Measurements from ENCODE around the gene FGGY. TPM values are rescaled to one million over a fixed set of nuclear protein-coding genes. Genes with fewer than 3 reads are reported as not detected.
"Not testable (repeated sequence)": the region's sequence is repeated elsewhere in the genome, so short reads cannot be mapped to it uniquely, and the experiment has no call there.

FGGY gene
- total and polyA plus RNA-seq, 5 experiments from 2014 or later: 5.7 to 11.1 (median 6.4) TPM

- Mint-ChIP-seq H3K27me3 (no peaks in the 10 kb centered on the region), H3K4me1 (peaks cover 0 to 9% (median 6%) of the 10 kb centered on the region in 4 donors), H3K4me3 (no peak overlapping the region), H3K27ac (peak overlapping the region in 1 of 10 donors; percentile 47), H3K36me3 (peaks cover 0 to 2% (median 0%) of the 10 kb centered on the region in 3 donors), H3K9me3 (no peaks in the 10 kb centered on the region)
- POLR2A ChIA-PET: no interaction called here
- DNase-seq (no peak), ATAC-seq (no peak)
Measured at GRCh38 chr1:59544615-59545293, 247.9 kb downstream of the FGGY start.

GRCh38 chr1:59545830-59546229 is 248.9 kb downstream of the FGGY start:
- H3K4me3 Mint-ChIP-seq: no peak overlapping the region
- DNase-seq (no peak), ATAC-seq (no peak)
- no peaks in the 10 kb centered on the region for H3K27me3 Mint-ChIP-seq
- H3K4me1 Mint-ChIP-seq: peaks cover 0 to 9% (median 6%) of the 10 kb centered on the region in 4 donors
- H3K9me3 Mint-ChIP-seq: no peaks in the 10 kb centered on the region
- POLR2A ChIA-PET: no interaction called here
- peaks cover 0 to 2% (median 0%) of the 10 kb centered on the region in 3 donors for H3K36me3 Mint-ChIP-seq
- no peak overlapping the region for H3K27ac Mint-ChIP-seq

- peaks cover 0 to 8% (median 3%) of the 10 kb centered on the region in 4 donors for H3K4me1 Mint-ChIP-seq
- ATAC-seq: no peak
- no peak overlapping the region for H3K4me3 Mint-ChIP-seq
- peaks cover under 1 to 6% (median 6%) of the 10 kb centered on the region in 3 donors for H3K36me3 Mint-ChIP-seq
- H3K27ac Mint-ChIP-seq: no peak overlapping the region
- H3K27me3 Mint-ChIP-seq: no peaks in the 10 kb centered on the region
- no peaks in the 10 kb centered on the region for H3K9me3 Mint-ChIP-seq
- POLR2A ChIA-PET: no interaction called here
- no peak for DNase-seq
Measured at GRCh38 chr1:59549066-59549837, 252.4 kb downstream of the FGGY start.

- H3K27ac Mint-ChIP-seq: no peak overlapping the region
- H3K9me3 Mint-ChIP-seq: peaks cover 0 to 2% (median 0%) of the 10 kb centered on the region in 9 donors
- peaks cover 7 to 12% (median 12%) of the 10 kb centered on the region in 3 donors for H3K36me3 Mint-ChIP-seq
- peaks cover 0 to 1% (median 0%) of the 10 kb centered on the region in 4 donors for H3K4me1 Mint-ChIP-seq
- no peak for ATAC-seq
- DNase-seq: no peak
- no peaks in the 10 kb centered on the region for H3K27me3 Mint-ChIP-seq
- H3K4me3 Mint-ChIP-seq: no peak overlapping the region
- POLR2A ChIA-PET: no interaction called here
Measured at GRCh38 chr1:59549903-59550302, 253.0 kb downstream of the FGGY start.

- H3K4me3 Mint-ChIP-seq: no peak overlapping the region
Measured at GRCh38 chr1:59552007-59552406, 255.1 kb downstream of the FGGY start.

GRCh38 chr1:59553371-59553770 is 256.5 kb downstream of the FGGY start:
- POLR2A ChIA-PET: no interaction called here

More at GRCh38 chr1:59552007-59552406, 255.1 kb downstream of the FGGY start:
- Mint-ChIP-seq H3K36me3 (peaks cover 14 to 31% (median 31%) of the 10 kb centered on the region in 3 donors), H3K9me3 (peaks cover 0 to 7% (median 5%) of the 10 kb centered on the region in 9 donors), H3K4me1 (no peaks in the 10 kb centered on the region), H3K27me3 (no peaks in the 10 kb centered on the region), H3K27ac (peak overlapping the region in 1 of 10 donors; percentile 29)
- DNase-seq (no peak), ATAC-seq (no peak)
- POLR2A ChIA-PET: no interaction called here

GRCh38 chr1:59554011-59554663 is 257.2 kb downstream of the FGGY start:
- H3K9me3 Mint-ChIP-seq: peaks cover 0 to 28% (median 20%) of the 10 kb centered on the region in 9 donors

More at GRCh38 chr1:59553371-59553770, 256.5 kb downstream of the FGGY start:
- DNase-seq (no peak), ATAC-seq (no peak)
- Mint-ChIP-seq H3K9me3 (peaks cover 0 to 21% (median 15%) of the 10 kb centered on the region in 9 donors), H3K27me3 (no peaks in the 10 kb centered on the region), H3K4me3 (no peak overlapping the region), H3K4me1 (no peaks in the 10 kb centered on the region), H3K36me3 (peaks cover 27 to 42% (median 42%) of the 10 kb centered on the region in 3 donors), H3K27ac (no peak overlapping the region)

GRCh38 chr1:59554752-59555151 is 257.9 kb downstream of the FGGY start:
- no peak overlapping the region for H3K27ac Mint-ChIP-seq
- POLR2A ChIA-PET: no interaction called here
- H3K36me3 Mint-ChIP-seq: peaks cover 34 to 54% (median 42%) of the 10 kb centered on the region in 3 donors
- H3K4me1 Mint-ChIP-seq: peaks cover 0 to under 1% (median 0%) of the 10 kb centered on the region in 4 donors
- H3K9me3 Mint-ChIP-seq: peaks cover 0 to 33% (median 22%) of the 10 kb centered on the region in 9 donors
- DNase-seq (no peak), ATAC-seq (no peak)
- no peaks in the 10 kb centered on the region for H3K27me3 Mint-ChIP-seq
- H3K4me3 Mint-ChIP-seq: no peak overlapping the region

More at GRCh38 chr1:59554011-59554663, 257.2 kb downstream of the FGGY start:
- POLR2A ChIA-PET: no interaction called here
- no peak overlapping the region for H3K4me3 Mint-ChIP-seq
- no peak for DNase-seq
- H3K27me3 Mint-ChIP-seq: no peaks in the 10 kb centered on the region
- H3K27ac Mint-ChIP-seq: no peak overlapping the region
- H3K4me1 Mint-ChIP-seq: no peaks in the 10 kb centered on the region
- ATAC-seq: no peak
- H3K36me3 Mint-ChIP-seq: peaks cover 34 to 50% (median 42%) of the 10 kb centered on the region in 3 donors

- H3K27ac Mint-ChIP-seq: no peak overlapping the region
- H3K36me3 Mint-ChIP-seq: peaks cover 34 to 54% (median 42%) of the 10 kb centered on the region in 3 donors
- H3K27me3 Mint-ChIP-seq: no peaks in the 10 kb centered on the region
- peaks cover 2 to 14% (median 7%) of the 10 kb centered on the region in 4 donors for H3K4me1 Mint-ChIP-seq
- POLR2A ChIA-PET: no interaction called here
- DNase-seq (no peak), ATAC-seq (no peak)
- H3K9me3 Mint-ChIP-seq: peaks cover 0 to 33% (median 23%) of the 10 kb centered on the region in 9 donors
- no peak overlapping the region for H3K4me3 Mint-ChIP-seq
Measured at GRCh38 chr1:59556398-59556797, 259.5 kb downstream of the FGGY start.

GRCh38 chr1:59556802-59557548 is 260.1 kb downstream of the FGGY start:
- DNase-seq (no peak), ATAC-seq (no peak)
- Mint-ChIP-seq H3K9me3 (peaks cover 0 to 33% (median 23%) of the 10 kb centered on the region in 9 donors), H3K27ac (no peak overlapping the region), H3K36me3 (peaks cover 34 to 54% (median 42%) of the 10 kb centered on the region in 3 donors), H3K27me3 (no peaks in the 10 kb centered on the region), H3K4me1 (peaks cover 2 to 14% (median 8%) of the 10 kb centered on the region in 4 donors), H3K4me3 (no peak overlapping the region)
- POLR2A ChIA-PET: no interaction called here

- ATAC-seq (no peak), DNase-seq (no peak)
- peaks cover 2 to 14% (median 9%) of the 10 kb centered on the region in 4 donors for H3K4me1 Mint-ChIP-seq
- no peak overlapping the region for H3K4me3 Mint-ChIP-seq
- POLR2A ChIA-PET: no interaction called here
- H3K9me3 Mint-ChIP-seq: peaks cover 0 to 33% (median 23%) of the 10 kb centered on the region in 9 donors
- H3K36me3 Mint-ChIP-seq: peaks cover 34 to 54% (median 42%) of the 10 kb centered on the region in 3 donors
- H3K27ac Mint-ChIP-seq: no peak overlapping the region
- no peaks in the 10 kb centered on the region for H3K27me3 Mint-ChIP-seq
Measured at GRCh38 chr1:59557549-59557885, 260.6 kb downstream of the FGGY start.

GRCh38 chr1:59558580-59558979 is 261.7 kb downstream of the FGGY start:
- DNase-seq, H3K27ac Mint-ChIP-seq, POLR2A ChIA-PET, H3K27me3 Mint-ChIP-seq, H3K4me3 Mint-ChIP-seq, ATAC-seq: not testable (repeated sequence)
- H3K9me3 Mint-ChIP-seq: peaks cover 0 to 33% (median 23%) of the 10 kb centered on the region in 9 donors
- peaks cover 34 to 54% (median 42%) of the 10 kb centered on the region in 3 donors for H3K36me3 Mint-ChIP-seq
- H3K4me1 Mint-ChIP-seq: peaks cover 2 to 19% (median 9%) of the 10 kb centered on the region in 4 donors

All from naive thymus-derived CD8-positive, alpha-beta T cell (primary cell).